Activated CD8-positive, alpha-beta memory T cell treated with anti-CD3 and anti-CD28 coated beads, Interleukin-2, amount 10 ng/mL, durations not matched to agents 7 days and 5 days (primary cell): ENCODE measurements around the gene CTNNBL1. TPM values are rescaled to one million over a fixed set of nuclear protein-coding genes. Genes with fewer than 3 reads are reported as not detected.
"Not testable (repeated sequence)": the region's sequence is repeated elsewhere in the genome, so short reads cannot be mapped to it uniquely, and the experiment has no call there.

Source experiments
- ATAC-seq: fragments of 150-1000 bp; cut with Tn5 transposase; one replicate; pipeline ENCODE4 v1.10.0; 2021; ENCODE audit warnings: moderate library complexity
- CTCF ChIA-PET: fragments of 350-600 bp; sonication (Branson Sonifier 250); formaldehyde crosslinking; loops from one replicate; lab custom pipeline; 2021; ENCODE audit warnings: antibody characterized with exemption; lab: Charles Lee
- DNase-seq: peaks from one replicate; pipeline ENCODE4 v3.0.0-alpha.2; 2020
- H3K27ac Mint-ChIP-seq: one replicate; pipeline ENCODE4 v1.8.0; 2021; ENCODE audit warnings: mild to moderate bottlenecking, mixed read lengths
- H3K27me3 Mint-ChIP-seq: one replicate; pipeline ENCODE4 v1.8.0; 2021; ENCODE audit warnings: mixed read lengths
- H3K36me3 Mint-ChIP-seq: one replicate; pipeline ENCODE4 v1.8.0; 2021; ENCODE audit warnings: mild to moderate bottlenecking, mixed read lengths
- H3K4me1 Mint-ChIP-seq: one replicate; pipeline ENCODE4 v1.8.0; 2021; ENCODE audit warnings: mixed read lengths
- H3K4me3 Mint-ChIP-seq: one replicate; pipeline ENCODE4 v1.8.0; 2021; ENCODE audit warnings: mild to moderate bottlenecking, moderate library complexity, mixed read lengths
- H3K9me3 Mint-ChIP-seq: one replicate; pipeline ENCODE4 v1.8.0; 2022; ENCODE audit warnings: low read depth, mixed read lengths
- total RNA-seq, 2 experiments: library from RNA; stranded (reverse); gene quantifications; one replicate each; pipeline ENCODE4 v1.2.3, GENCODE V29; 2021

CTNNBL1 gene
- total RNA-seq, 2 experiments from 2014 or later: 79.8 to 90.2 TPM

DNA sequence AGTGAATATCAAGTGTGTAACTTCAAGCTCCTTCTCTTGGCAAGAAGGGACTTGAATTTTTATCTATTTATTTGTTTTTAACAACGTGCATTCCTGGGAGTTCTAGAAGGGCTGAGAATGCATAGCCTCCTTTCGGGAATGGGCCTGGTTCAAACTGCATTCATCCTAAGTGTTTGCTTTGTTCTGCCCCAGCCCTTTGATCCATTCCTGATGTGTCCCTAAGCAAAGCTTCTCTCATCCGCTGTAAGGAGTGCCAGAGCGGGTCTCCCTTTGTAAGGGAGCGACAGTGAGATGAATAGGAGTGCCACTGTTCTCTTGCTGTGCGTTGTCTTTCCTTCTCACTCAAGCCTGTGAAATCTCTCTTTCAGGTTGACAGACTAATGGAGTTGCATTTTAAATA lies 148.1 kb downstream of the CTNNBL1 start:
- ATAC-seq: no peak
- no peaks in the 10 kb centered on the region for H3K9me3 Mint-ChIP-seq
- H3K4me1 Mint-ChIP-seq: no peaks in the 10 kb centered on the region
- H3K27ac Mint-ChIP-seq: no peak overlapping the region
- H3K36me3 Mint-ChIP-seq: peaks cover 9% of the 10 kb centered on the region
- CTCF ChIA-PET: interaction anchor here (1.4 kb wide), 1 partner anchor 228 kb away, joined by 3 read pairs; no protein-coding TSS in a partner anchor
- DNase-seq: no peak
- no peak overlapping the region for H3K4me3 Mint-ChIP-seq
- no peaks in the 10 kb centered on the region for H3K27me3 Mint-ChIP-seq

- Mint-ChIP-seq H3K4me1 (no peaks in the 10 kb centered on the region), H3K27ac (no peak overlapping the region), H3K4me3 (no peak overlapping the region), H3K36me3 (peaks cover 9% of the 10 kb centered on the region), H3K27me3 (no peaks in the 10 kb centered on the region), H3K9me3 (no peaks in the 10 kb centered on the region)
- DNase-seq (no peak), ATAC-seq (no peak)
- CTCF ChIA-PET: interaction anchor here (1.1 kb wide), 1 partner anchor 148 kb away, joined by 3 read pairs; no protein-coding TSS in a partner anchor
Measured at GRCh38 chr20:37845241-37845681, 151.4 kb downstream of the CTNNBL1 start.

DNA sequence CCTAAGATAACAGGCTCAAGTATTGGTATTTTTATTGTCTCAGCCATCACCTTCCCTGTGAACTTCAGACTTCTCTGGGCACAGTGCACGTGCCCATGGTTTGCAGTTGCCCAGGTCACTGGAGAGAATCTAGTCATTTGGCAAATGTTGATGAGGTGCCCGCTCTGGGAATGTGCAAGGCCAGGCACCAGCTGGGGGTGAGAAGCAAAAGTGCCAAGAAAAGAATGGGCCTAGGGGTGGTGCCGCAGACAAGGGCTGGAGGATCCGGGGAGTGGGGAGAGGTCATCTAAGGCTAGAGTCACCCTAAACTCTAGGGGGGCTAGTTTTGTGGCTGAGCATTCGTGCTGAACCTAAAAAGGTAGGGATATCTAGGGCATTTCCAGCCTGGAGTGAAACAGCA lies 152.0 kb downstream of the CTNNBL1 start:
- Mint-ChIP-seq H3K9me3 (no peaks in the 10 kb centered on the region), H3K27ac (no peak overlapping the region)

GRCh38 chr20:37846573-37846972 lies 152.7 kb downstream of the CTNNBL1 start:
- no peaks in the 10 kb centered on the region for H3K4me1 Mint-ChIP-seq
- H3K27me3 Mint-ChIP-seq: no peaks in the 10 kb centered on the region
- no peak overlapping the region for H3K27ac Mint-ChIP-seq
- no peak overlapping the region for H3K4me3 Mint-ChIP-seq
- CTCF ChIA-PET: interaction anchor here (1.1 kb wide), 1 partner anchor 146 kb away, joined by 3 read pairs; no protein-coding TSS in a partner anchor
- ATAC-seq (no peak), DNase-seq (no peak)
- no peaks in the 10 kb centered on the region for H3K9me3 Mint-ChIP-seq
- peaks cover 4% of the 10 kb centered on the region for H3K36me3 Mint-ChIP-seq

More for the DNA sequence above, 152.0 kb downstream of the CTNNBL1 start:
- Mint-ChIP-seq H3K36me3 (peaks cover 4% of the 10 kb centered on the region), H3K4me3 (no peak overlapping the region), H3K4me1 (no peaks in the 10 kb centered on the region), H3K27me3 (no peaks in the 10 kb centered on the region)
- DNase-seq: no peak
- CTCF ChIA-PET: interaction anchor here (1.1 kb wide), 1 partner anchor 147 kb away, joined by 3 read pairs; no protein-coding TSS in a partner anchor
- no peak for ATAC-seq

DNA sequence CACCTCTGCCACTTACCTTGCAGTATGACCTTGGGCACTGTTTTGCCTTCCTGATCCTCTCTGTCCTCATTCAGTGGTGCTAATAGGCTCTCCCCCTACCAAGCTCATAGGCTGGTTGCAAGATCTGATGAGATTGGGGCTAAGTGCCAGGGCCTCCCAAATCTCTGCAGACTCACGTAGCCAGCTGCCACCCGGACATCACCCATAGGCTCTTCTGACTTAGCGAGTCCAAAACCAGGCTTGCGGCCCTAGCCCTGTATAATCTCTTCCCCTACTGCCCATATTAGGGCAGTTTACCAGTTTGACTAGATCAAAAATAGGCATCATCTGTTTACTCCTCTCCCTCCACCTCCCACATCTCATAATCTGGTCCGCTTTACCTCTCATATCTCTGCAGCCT lies 154.9 kb downstream of the CTNNBL1 start:
- no peak for ATAC-seq
- H3K27me3 Mint-ChIP-seq: no peaks in the 10 kb centered on the region
- H3K27ac Mint-ChIP-seq: no peak overlapping the region
- no peaks in the 10 kb centered on the region for H3K36me3 Mint-ChIP-seq
- CTCF ChIA-PET: no interaction called here
- no peaks in the 10 kb centered on the region for H3K9me3 Mint-ChIP-seq
- H3K4me1 Mint-ChIP-seq: peaks cover 2% of the 10 kb centered on the region
- no peak for DNase-seq
- no peak overlapping the region for H3K4me3 Mint-ChIP-seq

DNA sequence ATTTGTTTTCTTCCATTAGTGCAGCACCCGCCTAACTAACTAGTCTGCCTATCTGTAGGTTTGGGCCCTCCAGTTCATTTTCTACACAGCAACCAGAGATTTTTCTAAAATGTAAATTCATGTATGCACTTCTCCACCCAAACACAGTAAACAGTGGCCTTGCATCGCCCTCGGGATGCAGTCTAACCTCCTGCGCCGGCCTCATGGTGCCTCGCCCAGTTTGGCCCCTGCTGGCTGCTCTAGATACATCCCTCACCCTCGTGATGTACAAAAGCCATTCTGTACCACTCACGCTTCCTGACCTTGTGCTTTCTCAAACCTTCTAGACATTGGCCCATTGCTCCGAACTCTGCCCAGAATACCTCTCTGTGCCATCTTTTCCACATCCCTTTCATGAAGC lies 155.3 kb downstream of the CTNNBL1 start:
- Mint-ChIP-seq H3K4me1 (peaks cover 2% of the 10 kb centered on the region), H3K9me3 (no peaks in the 10 kb centered on the region), H3K36me3 (peaks cover 3% of the 10 kb centered on the region), H3K27me3 (no peaks in the 10 kb centered on the region), H3K27ac (no peak overlapping the region), H3K4me3 (no peak overlapping the region)
- CTCF ChIA-PET: no interaction called here
- ATAC-seq: no peak
- DNase-seq: no peak

- Mint-ChIP-seq H3K4me3 (no peak overlapping the region), H3K9me3 (no peaks in the 10 kb centered on the region), H3K27ac (no peak overlapping the region), H3K36me3 (peaks cover 4% of the 10 kb centered on the region), H3K4me1 (peaks cover 2% of the 10 kb centered on the region), H3K27me3 (no peaks in the 10 kb centered on the region)
- ATAC-seq: no peak
- no peak for DNase-seq
- CTCF ChIA-PET: no interaction called here
Measured at GRCh38 chr20:37849566-37849965, 155.7 kb downstream of the CTNNBL1 start.

- CTCF ChIA-PET: no interaction called here
- H3K4me3 Mint-ChIP-seq: no peak overlapping the region
- peaks cover 6% of the 10 kb centered on the region for H3K36me3 Mint-ChIP-seq
- H3K27me3 Mint-ChIP-seq: no peaks in the 10 kb centered on the region
- no peak for DNase-seq
- H3K4me1 Mint-ChIP-seq: peaks cover 2% of the 10 kb centered on the region
- ATAC-seq: no peak
- no peaks in the 10 kb centered on the region for H3K9me3 Mint-ChIP-seq
- H3K27ac Mint-ChIP-seq: no peak overlapping the region
Measured at GRCh38 chr20:37850036-37850592, 156.3 kb downstream of the CTNNBL1 start.

DNA sequence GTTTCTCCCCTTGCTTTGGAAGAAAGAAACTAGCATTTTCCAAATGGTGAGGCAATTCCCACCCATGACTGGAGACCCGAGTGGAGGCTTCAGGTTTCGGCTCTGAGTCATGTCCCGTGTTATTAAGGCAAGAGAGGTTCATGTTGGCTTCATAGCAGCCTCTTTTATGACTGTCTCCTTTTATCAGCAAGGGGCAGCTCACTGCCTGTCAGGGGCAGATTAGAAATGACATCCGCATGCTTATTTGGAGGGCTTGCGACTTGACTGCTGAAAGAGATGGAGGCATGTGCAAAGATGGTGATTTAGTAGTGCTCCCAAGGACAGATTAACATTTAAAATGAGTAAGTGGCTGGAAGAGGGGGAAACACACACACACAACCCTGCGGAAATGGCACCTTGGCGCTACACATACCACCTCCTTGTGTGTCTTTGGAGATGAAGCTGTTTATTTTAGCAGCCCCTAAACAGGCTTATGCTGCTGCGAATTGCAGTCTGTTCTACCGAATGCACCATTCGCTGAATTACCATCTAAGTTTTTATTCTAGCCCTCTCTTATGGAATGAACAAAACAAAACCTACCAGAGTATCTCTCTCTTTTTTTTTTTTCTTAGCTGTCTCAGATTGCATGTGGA lies 157.0 kb downstream of the CTNNBL1 start:
- peaks cover 7% of the 10 kb centered on the region for H3K36me3 Mint-ChIP-seq
- no peak overlapping the region for H3K4me3 Mint-ChIP-seq
- ATAC-seq (no peak), DNase-seq (no peak)
- no peaks in the 10 kb centered on the region for H3K27me3 Mint-ChIP-seq
- CTCF ChIA-PET: no interaction called here
- no peak overlapping the region for H3K27ac Mint-ChIP-seq
- H3K9me3 Mint-ChIP-seq: no peaks in the 10 kb centered on the region
- peaks cover 2% of the 10 kb centered on the region for H3K4me1 Mint-ChIP-seq

GRCh38 chr20:37852666-37853065 lies 158.8 kb downstream of the CTNNBL1 start:
- no peak for DNase-seq
- peaks cover 2% of the 10 kb centered on the region for H3K4me1 Mint-ChIP-seq
- no peak overlapping the region for H3K27ac Mint-ChIP-seq
- H3K4me3 Mint-ChIP-seq: no peak overlapping the region
- no peaks in the 10 kb centered on the region for H3K27me3 Mint-ChIP-seq
- CTCF ChIA-PET: no interaction called here
- H3K9me3 Mint-ChIP-seq: no peaks in the 10 kb centered on the region
- ATAC-seq: no peak
- peaks cover 9% of the 10 kb centered on the region for H3K36me3 Mint-ChIP-seq

GRCh38 chr20:37853823-37854375 lies 160.1 kb downstream of the CTNNBL1 start:
- Mint-ChIP-seq H3K36me3 (peaks cover 9% of the 10 kb centered on the region), H3K27me3 (no peaks in the 10 kb centered on the region), H3K4me1 (peaks cover 2% of the 10 kb centered on the region), H3K9me3 (no peaks in the 10 kb centered on the region), H3K27ac (no peak overlapping the region), H3K4me3 (no peak overlapping the region)
- DNase-seq (no peak), ATAC-seq (no peak)
- CTCF ChIA-PET: no interaction called here

GRCh38 chr20:37856034-37856433 lies 162.2 kb downstream of the CTNNBL1 start:
- CTCF ChIA-PET, H3K4me1 Mint-ChIP-seq, H3K9me3 Mint-ChIP-seq, H3K4me3 Mint-ChIP-seq, ATAC-seq, DNase-seq, H3K27ac Mint-ChIP-seq, H3K27me3 Mint-ChIP-seq: not testable (repeated sequence)
- H3K36me3 Mint-ChIP-seq: peaks cover 18% of the 10 kb centered on the region

GRCh38 chr20:37856932-37857660 lies 163.3 kb downstream of the CTNNBL1 start:
- Mint-ChIP-seq H3K27me3 (no peaks in the 10 kb centered on the region), H3K27ac (no peak overlapping the region), H3K4me1 (peaks cover 2% of the 10 kb centered on the region), H3K4me3 (no peak overlapping the region), H3K36me3 (peaks cover 18% of the 10 kb centered on the region), H3K9me3 (no peaks in the 10 kb centered on the region)
- CTCF ChIA-PET: no interaction called here
- no peak for DNase-seq
- ATAC-seq: no peak
